GM21529 (cell line): ENCODE results near the gene RPP38.

Experiments used
- ATAC-seq: cut with Tn5 transposase; IDR thresholded peaks from one replicate; pipeline ENCODE4 v1.9.1; 2021; ENCODE audit not compliant: unreplicated experiment

Gene RPP38

GRCh38 chr10:15106352-15107013 lies 9.3 kb downstream of the RPP38 start:
- ATAC-seq = peak; percentile 81

- ATAC-seq = no peak
These were observed 15.5 kb downstream of the RPP38 start for GRCh38 chr10:15112657-15113056.

- ATAC-seq = no peak
These were observed 16.6 kb downstream of the RPP38 start for GRCh38 chr10:15113766-15114165.

GRCh38 chr10:15116225-15116624 lies 19.1 kb downstream of the RPP38 start:
- ATAC-seq = no peak

GRCh38 chr10:15118615-15119014 lies 21.5 kb downstream of the RPP38 start:
- ATAC-seq = no peak

GRCh38 chr10:15120523-15120922 lies 23.4 kb downstream of the RPP38 start:
- no peak for ATAC-seq

GRCh38 chr10:15121707-15122106 lies 24.6 kb downstream of the RPP38 start:
- no peak for ATAC-seq

GRCh38 chr10:15122477-15123030 lies 25.4 kb downstream of the RPP38 start:
- ATAC-seq = peak; percentile 93

GRCh38 chr10:15123749-15124184 lies 26.6 kb downstream of the RPP38 start:
- no peak for ATAC-seq

GRCh38 chr10:15124190-15124589 lies 27.0 kb downstream of the RPP38 start:
- ATAC-seq = no peak

GRCh38 chr10:15124908-15125307 lies 27.8 kb downstream of the RPP38 start:
- ATAC-seq = no peak

- ATAC-seq = no peak
These were observed 34.2 kb downstream of the RPP38 start for GRCh38 chr10:15131330-15131729.

- no peak for ATAC-seq
These were observed 39.2 kb downstream of the RPP38 start for GRCh38 chr10:15136129-15137035.

GRCh38 chr10:15137036-15137359 lies 39.8 kb downstream of the RPP38 start:
- no peak for ATAC-seq

- ATAC-seq = no peak
These were observed 40.5 kb downstream of the RPP38 start for GRCh38 chr10:15137636-15138035.

- no peak for ATAC-seq
These were observed 43.5 kb downstream of the RPP38 start for GRCh38 chr10:15140698-15141097.

- ATAC-seq = peak; percentile 96
These were observed 44.2 kb downstream of the RPP38 start for GRCh38 chr10:15141136-15142054.

GRCh38 chr10:15144788-15145187 lies 47.6 kb downstream of the RPP38 start:
- no peak for ATAC-seq

GRCh38 chr10:15146366-15146765 lies 49.2 kb downstream of the RPP38 start:
- ATAC-seq = no peak

GRCh38 chr10:15147594-15148392 lies 50.6 kb downstream of the RPP38 start:
- ATAC-seq = no peak
